HPDE6-E6E7 (cell line): ENCODE measurements around the gene DDC.
"Not testable (repeated sequence)": the region's sequence is repeated elsewhere in the genome, so short reads cannot be mapped to it uniquely, and the experiment has no call there.

Source experiments
- DNase-seq: peaks from one replicate; pipeline ENCODE4 v3.0.0; 2011; ENCODE audit warnings: missing footprints; ENCODE audit errors: extremely low spot score

The DDC gene

GRCh38 chr7:50555594-50556140, 9.5 kb downstream of the DDC start:
- DNase-seq, result no peak

GRCh38 chr7:50554431-50555322, 10.5 kb downstream of the DDC start:
- no peak for DNase-seq

- no peak for DNase-seq
Measured at GRCh38 chr7:50553973-50554372, 11.2 kb downstream of the DDC start.

GRCh38 chr7:50552921-50553320, 12.3 kb downstream of the DDC start:
- DNase-seq, result peak; percentile 19

GRCh38 chr7:50552139-50552538, 13.1 kb downstream of the DDC start:
- DNase-seq, result no peak

- DNase-seq, result not testable (repeated sequence)
Measured at GRCh38 chr7:50545613-50546012, 19.6 kb downstream of the DDC start.

- DNase-seq, result no peak
Measured at GRCh38 chr7:50544992-50545391, 20.2 kb downstream of the DDC start.

GRCh38 chr7:50543776-50544442, 21.3 kb downstream of the DDC start:
- no peak for DNase-seq

GRCh38 chr7:50542132-50542531, 23.1 kb downstream of the DDC start:
- no peak for DNase-seq

GRCh38 chr7:50540785-50541579, 24.2 kb downstream of the DDC start:
- DNase-seq, result no peak

GRCh38 chr7:50539725-50540124, 25.5 kb downstream of the DDC start:
- no peak for DNase-seq

- DNase-seq, result no peak
Measured at GRCh38 chr7:50538478-50538877, 26.7 kb downstream of the DDC start.

- no peak for DNase-seq
Measured at GRCh38 chr7:50537417-50537816, 27.8 kb downstream of the DDC start.

GRCh38 chr7:50535291-50535711, 29.9 kb downstream of the DDC start:
- not testable (repeated sequence) for DNase-seq

GRCh38 chr7:50534690-50535290, 30.4 kb downstream of the DDC start:
- peak; percentile 88 for DNase-seq

- DNase-seq, result no peak
Measured at GRCh38 chr7:50533866-50534265, 31.3 kb downstream of the DDC start.

GRCh38 chr7:50531928-50532327, 33.3 kb downstream of the DDC start:
- DNase-seq, result peak; percentile 16

GRCh38 chr7:50531401-50531911, 33.7 kb downstream of the DDC start:
- DNase-seq, result peak; percentile 68

GRCh38 chr7:50530766-50531165, 34.4 kb downstream of the DDC start:
- no peak for DNase-seq

GRCh38 chr7:50529093-50529862, 35.9 kb downstream of the DDC start:
- no peak for DNase-seq
